H9 (cell line): ENCODE data around the gene MTRR. TPM values are rescaled to one million over a fixed set of nuclear protein-coding genes. Genes with fewer than 3 reads are reported as not detected.

Source experiments
- DNase-seq: peaks from one replicate; pipeline ENCODE4 v3.0.0-alpha.2; 2017
- H2AFZ ChIP-seq: one replicate; pipeline ENCODE4 v1.6.1; 2013; ENCODE audit warnings: mild to moderate bottlenecking, low read length, control low read depth, moderate library complexity
- H2AK5ac ChIP-seq: 2 replicates; pipeline ENCODE4 v1.6.1; 2013; ENCODE audit warnings: low read length, control low read depth, mixed read lengths; ENCODE audit not compliant: insufficient read length
- H2BK120ac ChIP-seq: one replicate; pipeline ENCODE4 v1.6.1; 2013; ENCODE audit warnings: low read depth, mild to moderate bottlenecking, low read length, control low read depth, inconsistent platforms; ENCODE audit not compliant: poor library complexity, severe bottlenecking
- H2BK12ac ChIP-seq: 2 replicates; pipeline ENCODE4 v1.6.1; 2013; ENCODE audit warnings: low read length, control low read depth, mixed read lengths, low read depth; ENCODE audit not compliant: insufficient read length
- H2BK15ac ChIP-seq: 2 replicates; pipeline ENCODE4 v1.6.1; 2013; ENCODE audit warnings: low read depth, low read length, control low read depth
- H2BK20ac ChIP-seq: one replicate; pipeline ENCODE4 v1.6.1; 2013; ENCODE audit warnings: low read depth, mild to moderate bottlenecking, low read length, control low read depth, inconsistent platforms; ENCODE audit not compliant: poor library complexity, severe bottlenecking
- H2BK5ac ChIP-seq: 2 replicates; pipeline ENCODE4 v1.6.1; 2013; ENCODE audit warnings: low read length, control low read depth, mixed read lengths; ENCODE audit not compliant: insufficient read length
- H3K14ac ChIP-seq: 2 replicates; pipeline ENCODE4 v1.6.1; 2013; ENCODE audit warnings: low read length, control low read depth; ENCODE audit not compliant: insufficient read depth
- H3K18ac ChIP-seq: 2 replicates; pipeline ENCODE4 v1.6.1; 2013; ENCODE audit warnings: low read depth, mild to moderate bottlenecking, mixed read lengths, low read length, control low read depth; ENCODE audit not compliant: insufficient read length
- H3K23ac ChIP-seq: 2 replicates; pipeline ENCODE4 v1.6.1; 2013; ENCODE audit warnings: low read length, control low read depth, mixed read lengths, low read depth; ENCODE audit not compliant: insufficient read length
- H3K23me2 ChIP-seq: 2 replicates; pipeline ENCODE4 v1.6.1; 2013; ENCODE audit warnings: low read depth, mild to moderate bottlenecking, mixed read lengths, low read length, control low read depth; ENCODE audit not compliant: insufficient read length, poor library complexity, severe bottlenecking
- H3K27ac ChIP-seq: 2 replicates; pipeline ENCODE4 v1.5.1; 2013; ENCODE audit warnings: low read length, control low read depth, mixed read lengths, low read depth; ENCODE audit not compliant: insufficient read length
- H3K27me3 ChIP-seq: 2 replicates; pipeline ENCODE4 v1.6.1; 2013; ENCODE audit warnings: low read length, control low read depth, inconsistent platforms; ENCODE audit not compliant: insufficient read depth
- H3K4ac ChIP-seq: 2 replicates; pipeline ENCODE4 v1.6.1; 2013; ENCODE audit warnings: low read depth, mild to moderate bottlenecking, control low read depth, inconsistent platforms, low read length, moderate library complexity
- H3K4me1 ChIP-seq: 2 replicates; pipeline ENCODE4 v1.6.1; 2013; ENCODE audit warnings: low read length, control low read depth, inconsistent platforms; ENCODE audit not compliant: insufficient read depth
- H3K4me2 ChIP-seq: 2 replicates; pipeline ENCODE4 v1.6.1; 2013; ENCODE audit warnings: low read length, control low read depth, mixed read lengths; ENCODE audit not compliant: insufficient read length, insufficient read depth
- H3K56ac ChIP-seq: 2 replicates; pipeline ENCODE4 v1.6.1; 2013; ENCODE audit warnings: low read depth, mild to moderate bottlenecking, mixed read lengths, low read length, control low read depth; ENCODE audit not compliant: insufficient read length
- H3K79me1 ChIP-seq: 2 replicates; pipeline ENCODE4 v1.6.1; 2013; ENCODE audit warnings: low read depth, mild to moderate bottlenecking, moderate library complexity, low read length, control low read depth, inconsistent platforms; ENCODE audit not compliant: insufficient read depth, poor library complexity, severe bottlenecking
- H3K79me2 ChIP-seq: 2 replicates; pipeline ENCODE4 v1.6.1; 2013; ENCODE audit warnings: low read length, control low read depth, inconsistent platforms; ENCODE audit not compliant: insufficient read depth
- H3K9ac ChIP-seq: 2 replicates; pipeline ENCODE4 v1.6.1; 2013; ENCODE audit warnings: low read length, control low read depth, mixed read lengths; ENCODE audit not compliant: insufficient read length; ENCODE audit errors: extremely low read depth
- H3K9me3 ChIP-seq: one replicate; pipeline ENCODE4 v1.6.1; 2013; ENCODE audit warnings: low read depth, low read length, inconsistent platforms; ENCODE audit not compliant: control insufficient read depth
- H3T11ph ChIP-seq: one replicate; pipeline ENCODE4 v1.6.1; 2013; ENCODE audit warnings: mild to moderate bottlenecking, low read length, control low read depth, inconsistent platforms
- H4K20me1 ChIP-seq: one replicate; pipeline ENCODE4 v1.6.1; 2013; ENCODE audit not compliant: control insufficient read depth, insufficient read length, insufficient read depth
- H4K5ac ChIP-seq: 2 replicates; pipeline ENCODE4 v1.6.1; 2013; ENCODE audit warnings: low read depth, mild to moderate bottlenecking, mixed read lengths, low read length, control low read depth; ENCODE audit not compliant: insufficient read length
- H4K8ac ChIP-seq: replicated peaks from 2 replicates; pipeline ENCODE4 v1.6.1; 2013; ENCODE audit warnings: low read length, control low read depth, mixed read lengths, low read depth; ENCODE audit not compliant: insufficient read length
- H4K91ac ChIP-seq: 2 replicates; pipeline ENCODE4 v1.6.1; 2013; ENCODE audit warnings: low read depth, mild to moderate bottlenecking, moderate library complexity, mixed read lengths, low read length, control low read depth; ENCODE audit not compliant: insufficient read length
- H3K27ac Mint-ChIP-seq, 3 experiments: 2 replicates in 2 of 3; 3 replicates in 1 of 3; pipeline ENCODE4 v1.8.0; 2020 to 2021; ENCODE audit warnings: mixed read lengths in 3 of 3, mild to moderate bottlenecking in 1 of 3, moderate library complexity in 1 of 3
- H3K27me3 Mint-ChIP-seq: 2 replicates; pipeline ENCODE4 v1.8.0; 2021; ENCODE audit warnings: low read depth, mild to moderate bottlenecking, moderate library complexity, mixed read lengths
- H3K36me3 Mint-ChIP-seq, 3 experiments: 2 replicates in 2 of 3; 3 replicates in 1 of 3; pipeline ENCODE4 v1.8.0; 2020 to 2021; ENCODE audit warnings: low read depth in 3 of 3, mixed read lengths in 3 of 3; ENCODE audit not compliant: insufficient read depth in 1 of 3
- H3K4me1 Mint-ChIP-seq, 2 experiments: 2 replicates each; pipeline ENCODE4 v1.8.0; 2020; ENCODE audit warnings: mixed read lengths in 2 of 2
- H3K4me3 Mint-ChIP-seq, 2 experiments: 2 replicates in 1 of 2; 3 replicates in 1 of 2; pipeline ENCODE4 v1.8.0; 2020 to 2021; ENCODE audit warnings: mild to moderate bottlenecking in 2 of 2, mixed read lengths in 2 of 2, moderate library complexity in 1 of 2
- H3K9me3 Mint-ChIP-seq, 2 experiments: 2 replicates in 1 of 2; 3 replicates in 1 of 2; pipeline ENCODE4 v1.8.0; 2020; ENCODE audit warnings: mild to moderate bottlenecking in 2 of 2, mixed read lengths in 2 of 2, moderate library complexity in 1 of 2
- CTCF ChIP-seq: fragments of 200-600 bp; sonication (generic); conservative IDR thresholded peaks from 3 replicates; pipeline ENCODE4 v1.8.0; 2021; ENCODE audit warnings: antibody characterized with exemption, mild to moderate bottlenecking
- WGBS: extraction: QIAGEN DNeasy Blood & Tissue Kit; methylation state at CpG from one replicate; pipeline ENCODE4 v1.1.7; 2013; ENCODE audit warnings: missing lambda C conversion rate, low lambda C conversion rate, mixed read lengths; ENCODE audit not compliant: insufficient read length; ENCODE audit errors: extremely low coverage; 5-methylcytosine and 5-hydroxymethylcytosine counted together
- long read RNA-seq: library from polyadenylated mRNA; unstranded; transcript quantifications from one replicate; pipeline ENCODE4 v2.0.0, GENCODE V29; 2020
- total RNA-seq: library from RNA; stranded (reverse); gene quantifications from 2 replicates; pipeline ENCODE4 v1.2.1, GENCODE V29; 2021

MTRR gene
- 66.0 and 69.6 TPM in 2 replicates for total RNA-seq
- long read RNA-seq, transcript MTRR-202 (15 exons, 3,215 nt), result major isoform, 50 of 200 reads
- long read RNA-seq, transcript MTRR-201 (15 exons, 3,274 nt), result minor isoform, 5 of 200 reads
- long read RNA-seq, transcript MTRR-219 (14 exons, 3,076 nt), result minor isoform, 5 of 200 reads
- long read RNA-seq, partial matches to known transcripts, result 37 of 200 reads
- long read RNA-seq, other reads (novel, unspliced or antisense), result 100 of 200 reads

GRCh38 chr5:7868773-7869473 is at the start of gene MTRR, which contains the start of gene FASTKD3:
TSS of gene MTRR (plus strand) at chr5:7869148. CDS start at chr5:7870795, 1,647 bp downstream.
TSS of gene FASTKD3 (minus strand) at chr5:7869031. CDS start at chr5:7868083, 948 bp downstream.
- no peaks in the 10 kb centered on the region for H3K4me1 ChIP-seq
- no peak within 1 kb of the TSS for H4K91ac ChIP-seq
- WGBS, result no CpG with 5 or more reads among the region's 83 CpGs
- no peak within 1 kb of the TSS for H3K4ac ChIP-seq
- H3K9me3 Mint-ChIP-seq, result no peaks in the 10 kb centered on the region
- peaks cover 4% of the 10 kb centered on the region for H3K23me2 ChIP-seq
- H3K36me3 Mint-ChIP-seq, result peaks cover 8 to 44% (median 33%) of the 10 kb centered on the region in 3 experiments; a peak in 6 of 7 replicates
- no peak within 1 kb of the TSS for H2AFZ ChIP-seq
- H3K56ac ChIP-seq, result no peak within 1 kb of the TSS
- H3K4me1 Mint-ChIP-seq, result peaks cover 18 to 19% of the 10 kb centered on the region in 2 experiments
- H3K9me3 ChIP-seq, result no peaks in the 10 kb centered on the region
- H3K14ac ChIP-seq, result peak within 1 kb of the TSS; percentile 21; the same call in 1 of the 2 replicates
- H3K79me1 ChIP-seq, result peaks cover 3% of the 10 kb centered on the region
- H3T11ph ChIP-seq, result no peak within 1 kb of the TSS
- H3K4me2 ChIP-seq, result peak within 1 kb of the TSS; percentile 91
- H3K79me2 ChIP-seq, result peaks cover 19% of the 10 kb centered on the region
- H3K23ac ChIP-seq, result no peak within 1 kb of the TSS
- H4K20me1 ChIP-seq, result no peaks in the 10 kb centered on the region
- H2AK5ac ChIP-seq, result no peak within 1 kb of the TSS
- H3K27me3 ChIP-seq, result no peaks in the 10 kb centered on the region
- peak within 1 kb of the TSS; percentile 90 to 97 for H3K4me3 Mint-ChIP-seq
- peak within 1 kb of the TSS; percentile 31 for H3K9ac ChIP-seq
- H3K27ac ChIP-seq, result no peak within 1 kb of the TSS
- H4K5ac ChIP-seq, result no peak within 1 kb of the TSS
- no peak within 1 kb of the TSS for H2BK120ac ChIP-seq
- peak; percentile 90 for DNase-seq
- peak within 1 kb of the TSS; percentile 1 to 59 (median 1); a peak in 3 of 7 replicates for H3K27ac Mint-ChIP-seq
- no peak within 1 kb of the TSS for H2BK15ac ChIP-seq
- no peak for TF ChIP-seq CTCF
- H2BK5ac ChIP-seq, result no peak within 1 kb of the TSS
- H3K18ac ChIP-seq, result no peak within 1 kb of the TSS
- no peak within 1 kb of the TSS for H2BK20ac ChIP-seq
- H4K8ac ChIP-seq, result no peak within 1 kb of the TSS
- H2BK12ac ChIP-seq, result no peak within 1 kb of the TSS
- H3K27me3 Mint-ChIP-seq, result no peaks in the 10 kb centered on the region
